Activated naive CD8-positive, alpha-beta T cell treated with anti-CD3 and anti-CD28 coated beads, Interleukin-2, amount 10 ng/mL, durations not matched to agents 7 days and 5 days (primary cell): Measurements from ENCODE around the gene DPH3. TPM values are rescaled to one million over a fixed set of nuclear protein-coding genes. Genes with fewer than 3 reads are reported as not detected.

ENCODE experiments used
- ATAC-seq: fragments of 150-1000 bp; cut with Tn5 transposase; one replicate; pipeline ENCODE4 v1.10.0; 2021; ENCODE audit warnings: low read depth, moderate library complexity
- POLR2A ChIA-PET: fragments of 350-600 bp; sonication (Branson Sonifier 250); formaldehyde crosslinking; loops from one replicate; lab custom pipeline; 2021; ENCODE audit warnings: antibody characterized with exemption; lab: Charles Lee
- DNase-seq: peaks from one replicate; pipeline ENCODE4 v3.0.0; 2021
- H3K27ac Mint-ChIP-seq: one replicate; pipeline ENCODE4 v1.8.0; 2022; ENCODE audit warnings: mild to moderate bottlenecking, mixed read lengths
- H3K27me3 Mint-ChIP-seq: one replicate; pipeline ENCODE4 v1.8.0; 2022; ENCODE audit warnings: mild to moderate bottlenecking, moderate library complexity, mixed read lengths
- H3K36me3 Mint-ChIP-seq: one replicate; pipeline ENCODE4 v1.8.0; 2021; ENCODE audit warnings: mild to moderate bottlenecking, mixed read lengths
- H3K4me1 Mint-ChIP-seq: one replicate; pipeline ENCODE4 v1.8.0; 2021; ENCODE audit warnings: mixed read lengths
- H3K4me3 Mint-ChIP-seq: one replicate; pipeline ENCODE4 v1.8.0; 2022; ENCODE audit warnings: mild to moderate bottlenecking, moderate library complexity, mixed read lengths
- H3K9me3 Mint-ChIP-seq: one replicate; pipeline ENCODE4 v1.8.0; 2021; ENCODE audit warnings: mixed read lengths
- total RNA-seq, 2 experiments: library from RNA; stranded (reverse); gene quantifications; one replicate each; pipeline ENCODE4 v1.2.3, GENCODE V29; 2021

DPH3 gene
- total RNA-seq, 2 experiments from 2014 or later: 12.1 to 14.9 TPM

DNA sequence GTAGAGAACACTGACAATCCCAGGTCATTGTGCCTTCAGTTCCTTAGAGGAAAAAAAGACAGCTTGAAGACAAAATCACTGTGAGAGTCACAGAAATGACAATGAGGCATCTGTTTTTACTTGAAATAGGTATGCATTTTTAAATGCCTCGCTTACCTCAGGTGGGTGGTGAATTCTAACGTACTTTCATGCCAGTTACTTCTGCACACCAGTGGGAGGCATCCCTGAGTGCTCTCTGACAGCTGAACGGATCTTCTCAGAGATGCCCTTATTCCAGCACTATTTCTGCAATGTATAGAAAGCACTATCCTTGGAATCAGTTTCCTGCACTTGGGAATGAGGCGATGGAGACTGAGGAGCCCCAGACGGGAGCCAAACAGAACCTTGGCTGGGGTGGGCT is 16.2 kb downstream of the DPH3 start:
- no peaks in the 10 kb centered on the region for H3K36me3 Mint-ChIP-seq
- DNase-seq (no peak), ATAC-seq (no peak)
- H3K27me3 Mint-ChIP-seq: peaks cover 3% of the 10 kb centered on the region
- no peak overlapping the region for H3K4me3 Mint-ChIP-seq
- H3K4me1 Mint-ChIP-seq: peaks cover 17% of the 10 kb centered on the region
- H3K27ac Mint-ChIP-seq: no peak overlapping the region
- H3K9me3 Mint-ChIP-seq: no peaks in the 10 kb centered on the region
- POLR2A ChIA-PET: no interaction called here

DNA sequence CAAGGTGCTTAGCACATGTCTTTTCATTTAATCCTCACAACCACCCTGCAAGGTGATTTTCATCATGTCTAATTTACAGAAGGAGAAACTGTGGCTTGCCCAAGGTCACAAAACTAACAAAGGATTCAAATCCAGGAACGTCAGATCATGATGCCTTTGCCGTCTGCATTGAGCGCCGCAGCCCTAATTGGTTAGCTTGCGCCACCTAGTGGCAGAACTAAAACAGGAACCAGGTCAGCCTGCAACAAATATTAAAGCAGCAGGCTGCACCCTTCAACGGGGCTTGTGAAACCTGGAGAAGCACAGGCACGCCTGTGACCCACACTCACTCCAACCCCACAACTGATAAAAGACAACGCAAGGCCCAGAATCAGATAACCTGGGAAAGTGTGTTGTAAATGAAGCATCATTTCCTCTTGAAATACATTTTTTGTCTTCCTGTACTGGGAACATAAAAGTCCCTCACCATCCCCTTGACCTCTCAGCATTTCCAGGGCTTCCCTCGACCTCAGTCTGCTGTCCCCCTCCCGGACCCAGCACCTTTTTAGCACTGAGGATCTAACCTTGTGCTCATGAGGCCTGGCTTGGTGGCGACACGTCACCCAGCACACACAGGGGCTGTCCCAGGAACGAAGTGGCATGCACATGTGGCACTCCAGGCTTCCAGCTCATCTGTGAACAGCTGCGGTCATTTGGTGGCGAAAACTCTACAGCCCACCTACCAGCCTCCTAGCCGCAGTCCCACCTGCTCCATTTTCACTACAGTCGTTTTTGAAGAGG is 17.3 kb downstream of the DPH3 start:
- Mint-ChIP-seq H3K27me3 (peaks cover 7% of the 10 kb centered on the region), H3K9me3 (no peaks in the 10 kb centered on the region), H3K4me3 (no peak overlapping the region), H3K27ac (no peak overlapping the region), H3K36me3 (no peaks in the 10 kb centered on the region), H3K4me1 (peaks cover 12% of the 10 kb centered on the region)
- peak; percentile 71 for DNase-seq
- ATAC-seq: peak; percentile 93
- POLR2A ChIA-PET: no interaction called here

DNA sequence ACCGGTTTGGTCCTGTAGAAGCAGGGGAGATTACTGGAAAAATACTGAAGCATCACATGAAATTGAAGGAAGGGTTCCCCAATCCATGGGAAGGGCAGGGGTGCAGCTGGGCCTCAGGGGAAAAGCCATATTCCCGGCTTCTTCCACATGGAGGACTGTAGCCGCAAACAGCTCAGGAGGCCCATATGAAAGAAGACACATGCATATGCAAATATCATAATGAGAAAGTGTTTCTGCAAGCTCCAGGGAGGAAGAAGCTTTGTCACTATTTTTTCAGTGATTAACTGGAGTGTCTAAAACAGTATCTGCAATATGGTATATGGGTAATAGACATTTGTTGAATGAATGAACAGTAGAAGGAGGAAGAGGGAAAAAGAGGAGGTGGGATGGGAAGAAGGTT is 19.1 kb downstream of the DPH3 start:
- ATAC-seq (no peak), DNase-seq (no peak)
- Mint-ChIP-seq H3K4me3 (no peak overlapping the region), H3K9me3 (no peaks in the 10 kb centered on the region), H3K36me3 (no peaks in the 10 kb centered on the region), H3K27ac (no peak overlapping the region), H3K4me1 (peaks cover 15% of the 10 kb centered on the region), H3K27me3 (peaks cover 7% of the 10 kb centered on the region)
- POLR2A ChIA-PET: no interaction called here

DNA sequence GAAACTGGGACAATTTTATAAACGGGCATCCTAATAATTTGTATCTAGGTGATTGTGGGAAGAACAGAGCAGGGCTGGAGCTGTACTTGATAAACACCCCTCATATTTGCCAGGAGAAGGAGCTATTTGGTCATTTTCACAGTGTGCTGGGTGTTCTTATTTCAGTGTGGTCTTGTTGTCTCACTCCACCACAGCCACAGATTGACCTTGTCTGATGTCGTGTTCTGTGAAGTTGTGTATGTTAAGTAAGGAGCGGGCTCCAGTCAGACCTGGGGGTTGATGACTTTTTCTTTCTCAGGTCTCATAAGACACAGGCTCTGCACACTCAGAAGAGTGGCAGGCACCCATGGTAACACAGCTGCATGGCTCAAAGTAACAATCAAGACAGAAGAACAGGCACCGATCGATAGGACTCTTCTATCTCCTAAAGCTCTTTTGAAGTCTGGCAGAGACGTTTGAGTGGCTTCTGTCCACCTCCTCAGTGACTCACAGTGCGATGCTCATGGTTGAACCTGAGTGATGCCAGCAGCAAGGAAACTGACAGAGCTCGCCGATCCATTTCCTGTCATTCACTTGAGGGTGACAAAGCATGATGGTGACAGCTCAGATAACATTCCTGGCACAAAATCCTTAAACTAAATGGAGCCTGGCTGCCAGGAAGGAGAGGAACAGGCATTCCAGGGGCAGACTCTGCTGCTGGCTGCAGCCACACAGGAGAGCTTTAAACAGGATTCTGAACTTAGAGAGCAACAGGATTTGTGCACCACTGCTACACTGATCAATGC is 20.8 kb downstream of the DPH3 start:
- DNase-seq: no peak
- peaks cover 6% of the 10 kb centered on the region for H3K27me3 Mint-ChIP-seq
- no peak for ATAC-seq
- H3K4me1 Mint-ChIP-seq: peaks cover 17% of the 10 kb centered on the region
- H3K27ac Mint-ChIP-seq: no peak overlapping the region
- POLR2A ChIA-PET: interaction anchor here (0.6 kb wide), 1 partner anchor 9 kb away, joined by 5 read pairs; no protein-coding TSS in a partner anchor
- H3K4me3 Mint-ChIP-seq: no peak overlapping the region
- no peaks in the 10 kb centered on the region for H3K9me3 Mint-ChIP-seq
- H3K36me3 Mint-ChIP-seq: no peaks in the 10 kb centered on the region

DNA sequence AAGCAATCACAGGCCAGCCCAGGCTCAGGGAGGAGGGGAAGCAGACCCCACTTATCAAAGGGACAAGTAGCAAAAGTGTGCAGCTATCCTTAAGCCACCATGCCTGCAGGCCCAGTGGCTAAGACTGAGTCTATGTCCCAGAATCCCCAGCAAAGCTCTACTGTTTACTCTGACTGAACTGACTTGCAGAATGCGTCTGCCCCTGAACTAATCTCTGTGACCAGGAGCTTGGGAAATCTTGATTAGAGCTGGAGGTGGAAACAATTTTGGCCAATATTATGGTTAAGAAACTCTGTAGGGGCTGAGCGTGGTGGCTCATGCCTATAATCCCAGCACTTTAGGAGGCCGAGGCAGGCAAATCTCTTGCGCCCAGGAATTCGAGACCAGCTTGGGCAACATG is 22.6 kb downstream of the DPH3 start:
- Mint-ChIP-seq H3K9me3 (no peaks in the 10 kb centered on the region), H3K4me3 (no peak overlapping the region), H3K36me3 (no peaks in the 10 kb centered on the region), H3K27me3 (peaks cover 7% of the 10 kb centered on the region), H3K27ac (no peak overlapping the region), H3K4me1 (peaks cover 16% of the 10 kb centered on the region)
- ATAC-seq (no peak), DNase-seq (no peak)
- POLR2A ChIA-PET: no interaction called here

DNA sequence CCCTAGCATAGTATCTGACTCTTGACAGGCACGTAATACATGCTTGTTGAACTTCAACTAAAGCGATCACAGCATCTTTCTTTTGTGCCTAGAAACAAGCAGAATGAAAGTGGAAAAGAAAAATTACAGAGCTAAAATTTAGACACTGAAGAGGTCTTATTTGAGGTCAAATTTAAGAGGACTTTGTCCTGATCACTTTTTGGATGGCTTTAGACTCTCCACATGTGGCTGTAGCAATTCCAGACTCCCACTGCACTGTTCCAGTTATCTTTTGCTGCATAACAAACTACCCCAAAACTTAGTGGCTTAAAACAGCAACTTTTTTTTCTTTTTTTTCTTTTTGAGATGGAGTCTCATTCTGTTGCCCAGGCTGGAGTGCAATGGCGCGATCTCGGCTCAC is 23.5 kb downstream of the DPH3 start:
- H3K27me3 Mint-ChIP-seq: peaks cover 7% of the 10 kb centered on the region
- H3K4me3 Mint-ChIP-seq: no peak overlapping the region
- no peaks in the 10 kb centered on the region for H3K9me3 Mint-ChIP-seq
- ATAC-seq: no peak
- no peak overlapping the region for H3K27ac Mint-ChIP-seq
- H3K36me3 Mint-ChIP-seq: no peaks in the 10 kb centered on the region
- POLR2A ChIA-PET: no interaction called here
- H3K4me1 Mint-ChIP-seq: peaks cover 13% of the 10 kb centered on the region
- DNase-seq: no peak

DNA sequence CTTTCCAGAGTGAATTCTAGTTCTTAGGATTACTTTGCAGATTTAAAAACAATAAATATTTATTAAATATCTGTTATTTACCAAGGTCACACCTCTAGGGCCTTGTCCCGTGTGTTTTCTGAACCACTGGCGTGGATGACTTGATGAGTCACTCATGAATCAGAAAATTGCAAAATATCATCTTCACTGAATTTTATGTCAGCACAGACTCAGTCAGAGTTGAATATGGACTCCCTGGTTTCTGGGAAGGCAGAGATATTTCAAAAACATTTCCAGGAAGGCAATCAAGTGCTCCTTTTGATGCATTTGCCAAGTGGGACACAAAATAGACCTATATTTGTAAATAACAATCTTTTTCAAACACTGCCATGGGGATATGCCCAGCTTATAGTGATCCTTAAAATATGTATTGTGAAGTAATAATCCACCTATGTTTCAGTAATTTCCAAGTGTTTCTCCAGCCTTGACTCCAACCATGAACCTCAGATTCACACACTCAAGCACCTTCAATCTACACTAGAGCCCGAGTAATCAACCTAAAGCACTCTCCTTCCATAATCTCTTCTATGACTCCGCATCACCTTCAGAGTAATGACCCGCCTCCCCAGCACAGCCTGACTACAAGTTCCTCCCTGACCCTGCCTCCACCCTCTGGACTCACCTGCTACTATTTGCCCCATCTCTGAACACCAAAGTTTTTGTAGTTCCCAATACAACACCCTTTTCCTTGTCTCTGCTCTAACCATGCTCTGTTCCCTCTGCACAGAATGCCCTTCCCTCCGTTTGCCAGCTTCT is 24.3 kb downstream of the DPH3 start:
- peaks cover 7% of the 10 kb centered on the region for H3K27me3 Mint-ChIP-seq

DNA sequence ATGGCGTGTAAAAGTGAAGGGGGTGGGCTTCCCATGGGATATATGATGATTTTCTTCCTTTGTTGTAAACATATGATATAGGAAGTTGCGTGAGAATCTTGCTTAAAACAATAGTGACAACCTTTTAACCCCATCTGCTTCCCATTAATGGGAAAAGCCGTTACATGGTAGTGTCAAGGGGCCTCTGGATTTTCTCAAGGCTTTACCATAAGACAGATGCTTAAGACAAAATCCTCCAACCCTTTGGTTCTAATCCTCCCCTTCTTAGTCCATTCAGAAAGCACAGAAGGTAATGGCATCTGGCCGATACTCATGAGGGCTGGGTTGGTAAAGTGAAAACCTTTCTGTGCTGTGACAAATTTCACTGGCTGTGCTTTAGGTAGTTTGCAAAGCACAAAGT is 25.0 kb downstream of the DPH3 start:
- Mint-ChIP-seq H3K4me1 (peaks cover 11% of the 10 kb centered on the region), H3K4me3 (no peak overlapping the region), H3K9me3 (no peaks in the 10 kb centered on the region), H3K27me3 (peaks cover 7% of the 10 kb centered on the region), H3K27ac (no peak overlapping the region), H3K36me3 (no peaks in the 10 kb centered on the region)
- no peak for DNase-seq
- no peak for ATAC-seq
- POLR2A ChIA-PET: no interaction called here

More for the DNA sequence above, 24.3 kb downstream of the DPH3 start:
- H3K27ac Mint-ChIP-seq: no peak overlapping the region
- DNase-seq (no peak), ATAC-seq (no peak)
- POLR2A ChIA-PET: no interaction called here
- H3K9me3 Mint-ChIP-seq: no peaks in the 10 kb centered on the region
- H3K4me3 Mint-ChIP-seq: no peak overlapping the region
- H3K4me1 Mint-ChIP-seq: peaks cover 11% of the 10 kb centered on the region
- H3K36me3 Mint-ChIP-seq: no peaks in the 10 kb centered on the region

DNA sequence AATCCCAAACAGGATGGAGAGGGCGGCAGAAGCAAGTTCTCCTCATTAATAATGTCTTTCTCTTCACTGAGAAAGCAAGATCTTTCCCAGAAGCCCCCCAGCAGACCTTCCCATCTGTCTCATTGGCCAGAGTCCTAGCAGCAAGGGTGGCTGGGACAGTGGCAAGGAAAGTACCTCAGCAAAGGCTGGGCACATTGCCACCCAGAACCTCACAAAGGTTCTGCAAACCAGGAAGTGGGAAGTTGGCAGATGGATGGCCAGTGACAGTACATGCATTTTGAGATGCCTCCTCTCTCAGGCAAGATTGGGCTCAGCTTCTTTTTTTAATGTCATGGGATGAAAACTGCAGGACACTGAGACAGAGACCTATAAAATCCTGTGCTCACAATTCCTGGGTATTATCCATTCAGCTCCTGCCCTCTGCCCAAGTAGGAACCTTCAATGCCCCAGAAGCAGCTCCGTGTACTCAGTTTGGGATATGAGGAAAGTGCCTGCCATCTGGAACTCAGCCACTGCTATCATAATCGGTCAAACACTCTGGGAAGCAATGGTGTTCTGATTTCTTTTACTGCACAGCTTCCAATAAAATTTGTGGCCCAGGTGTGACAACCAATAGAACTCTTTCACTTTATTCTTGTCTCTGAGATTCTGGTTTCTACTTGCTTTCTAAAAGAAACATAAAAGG is 25.5 kb downstream of the DPH3 start:
- H3K27ac Mint-ChIP-seq: no peak overlapping the region
- H3K9me3 Mint-ChIP-seq: no peaks in the 10 kb centered on the region
- DNase-seq: no peak
- no peak for ATAC-seq
- POLR2A ChIA-PET: no interaction called here
- H3K27me3 Mint-ChIP-seq: peaks cover 11% of the 10 kb centered on the region
- H3K4me1 Mint-ChIP-seq: peaks cover 11% of the 10 kb centered on the region
- no peak overlapping the region for H3K4me3 Mint-ChIP-seq
- no peaks in the 10 kb centered on the region for H3K36me3 Mint-ChIP-seq

DNA sequence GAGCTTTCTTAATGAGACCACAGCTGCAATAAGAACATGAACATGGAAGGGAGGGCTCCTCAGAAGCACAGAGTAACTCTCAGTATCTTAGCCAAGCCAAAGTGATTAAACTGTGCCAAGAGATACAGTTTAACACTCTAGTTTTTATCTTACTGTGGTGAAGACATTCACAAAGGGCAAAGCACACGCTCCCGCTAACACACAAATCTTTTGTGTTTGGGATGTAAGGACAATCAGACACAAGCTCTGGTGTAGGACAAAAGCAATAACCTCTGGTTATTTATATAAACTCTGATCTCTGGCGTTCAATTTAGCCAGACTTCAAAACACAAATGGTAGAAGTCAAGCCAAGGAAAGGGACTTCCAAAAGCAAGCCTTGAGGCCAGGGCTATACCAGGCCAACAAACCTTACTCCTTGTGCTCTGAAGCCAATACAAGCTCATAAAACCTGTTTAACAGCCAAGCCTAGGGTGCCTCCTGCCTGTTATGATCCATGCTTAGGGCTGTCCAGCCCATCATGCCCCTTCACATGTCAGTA is 27.8 kb downstream of the DPH3 start:
- Mint-ChIP-seq H3K4me1 (peaks cover 4% of the 10 kb centered on the region), H3K27ac (no peak overlapping the region), H3K9me3 (no peaks in the 10 kb centered on the region), H3K4me3 (no peak overlapping the region), H3K27me3 (peaks cover 9% of the 10 kb centered on the region), H3K36me3 (no peaks in the 10 kb centered on the region)
- ATAC-seq (no peak), DNase-seq (no peak)
- POLR2A ChIA-PET: no interaction called here

DNA sequence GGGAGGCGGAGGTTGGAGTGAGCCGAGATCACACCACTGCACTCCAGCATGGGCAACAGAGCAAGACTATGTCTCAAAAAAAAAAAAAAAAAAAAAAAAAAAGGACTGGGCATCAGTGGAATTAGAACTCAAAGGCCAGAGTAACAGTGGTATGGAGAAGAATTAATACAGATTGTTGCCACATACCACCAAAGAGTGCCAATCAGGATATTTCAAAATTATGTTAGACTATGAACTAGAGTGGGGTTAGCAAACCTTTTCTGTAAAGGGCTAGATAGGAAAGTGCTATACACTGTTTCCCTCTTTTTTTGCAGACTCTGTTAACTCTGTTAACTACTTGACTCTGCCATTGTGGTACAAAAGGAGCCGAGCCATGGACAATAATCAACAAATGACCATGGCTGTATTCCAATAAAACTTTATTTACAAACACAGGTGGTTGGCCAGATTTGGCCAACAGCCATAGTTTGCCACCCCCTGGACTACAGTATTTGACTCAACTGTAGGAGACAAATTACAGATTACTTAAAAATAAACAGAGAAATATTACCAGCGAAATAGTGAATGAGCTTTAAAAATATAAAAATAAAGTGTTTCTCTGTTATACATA is 28.6 kb downstream of the DPH3 start:
- no peak for ATAC-seq

DNA sequence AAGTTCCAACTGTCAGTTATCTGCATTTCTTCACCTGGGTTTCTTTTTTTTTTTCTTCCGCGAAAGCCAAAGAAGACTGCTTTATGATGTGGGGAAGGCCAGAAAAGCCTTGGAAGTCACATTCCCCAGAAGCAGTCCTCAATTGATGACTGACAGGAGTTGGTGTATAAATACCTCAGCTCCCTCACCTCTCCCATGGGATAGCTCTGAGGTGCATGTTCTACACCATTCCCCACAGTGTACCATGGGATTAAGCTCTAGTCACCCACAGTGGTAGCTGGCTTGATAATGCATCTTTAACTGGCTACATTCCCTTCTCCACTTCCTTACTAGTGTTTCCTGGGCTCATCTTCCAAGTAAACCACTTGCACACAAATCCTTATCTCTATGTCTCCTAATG is 30.5 kb downstream of the DPH3 start:
- Mint-ChIP-seq H3K27me3 (peaks cover 14% of the 10 kb centered on the region), H3K4me3 (no peak overlapping the region), H3K36me3 (no peaks in the 10 kb centered on the region), H3K4me1 (peaks cover 2% of the 10 kb centered on the region), H3K9me3 (no peaks in the 10 kb centered on the region), H3K27ac (no peak overlapping the region)
- POLR2A ChIA-PET: interaction anchor here (0.7 kb wide), 1 partner anchor 9 kb away, joined by 5 read pairs; no protein-coding TSS in a partner anchor
- no peak for DNase-seq
- no peak for ATAC-seq

More for the DNA sequence above, 28.6 kb downstream of the DPH3 start:
- no peak overlapping the region for H3K27ac Mint-ChIP-seq
- no peak overlapping the region for H3K4me3 Mint-ChIP-seq
- H3K27me3 Mint-ChIP-seq: peaks cover 9% of the 10 kb centered on the region
- H3K9me3 Mint-ChIP-seq: no peaks in the 10 kb centered on the region
- H3K4me1 Mint-ChIP-seq: peaks cover 4% of the 10 kb centered on the region
- no peaks in the 10 kb centered on the region for H3K36me3 Mint-ChIP-seq
- no peak for DNase-seq
- POLR2A ChIA-PET: no interaction called here
